ENCODE measurements around the gene OTUB1. TPM values are rescaled to one million over a fixed set of nuclear protein-coding genes. Genes with fewer than 3 reads are reported as not detected.

OTUB1 gene
- total RNA-seq, 4 donors from 2014 or later, result 57.7 to 70.5 (median 65.4) TPM

DNA sequence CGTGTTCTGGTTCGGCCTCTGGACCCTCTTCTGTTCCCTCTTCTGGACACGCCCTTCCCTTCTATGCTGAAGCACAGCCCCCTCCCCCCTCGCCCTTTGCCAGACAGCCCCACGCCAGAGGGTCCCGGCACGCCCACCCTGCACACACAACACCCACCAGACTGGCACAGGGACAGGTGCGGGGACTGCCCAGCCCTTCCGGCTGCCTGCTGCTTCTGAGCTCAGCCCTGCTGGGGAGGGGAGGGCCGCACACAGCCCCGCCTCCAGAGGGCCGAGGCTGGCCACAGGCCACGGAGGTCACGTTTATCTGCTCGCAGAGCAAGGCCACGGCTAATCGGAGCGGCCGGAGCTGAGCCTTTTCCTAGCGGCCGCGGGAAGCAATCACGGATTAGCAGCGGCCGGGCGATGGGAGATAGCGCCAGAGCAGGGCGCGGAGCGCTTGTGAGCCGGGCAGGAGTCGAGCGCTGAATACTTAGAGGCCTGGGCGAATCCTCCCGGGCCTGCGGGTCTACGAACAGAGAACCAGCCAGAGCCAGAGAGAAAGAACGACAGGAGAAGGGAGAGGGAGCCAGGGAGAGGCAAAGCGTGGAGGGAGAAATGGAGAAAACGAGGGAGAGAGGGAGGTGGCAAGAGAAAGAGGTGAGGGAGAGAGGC, 21.5 kb downstream of the OTUB1 start:
- Histone ChIP-seq H3K27ac (replicated peaks in 1 of 4) (peak overlapping the region; percentile 30 to 51 (median 44)), H3K9me3 (no peaks in the 10 kb centered on the region), H3K36me3 (no peaks in the 10 kb centered on the region), H3K4me3 (peak overlapping the region; percentile 48 to 56 (median 52)), H3K4me1 (peaks cover 17 to 24% (median 20%) of the 10 kb centered on the region in 4 donors), H3K27me3 (peaks cover 0 to 9% (median 0%) of the 10 kb centered on the region in 4 donors)
- peak; percentile 93 for DNase-seq (ENCODE audit: extremely low spot score)
- intact Hi-C loops (cut with DNase I), result no loop called here
- TF ChIP-seq POLR2AphosphoS5 (IDR thresholded peaks at IDR 0.05), result peak in 1 of 2 donors; percentile 21
- no peak for TF ChIP-seq EP300 (IDR thresholded peaks at IDR 0.05)
- TF ChIP-seq POLR2A (IDR thresholded peaks at IDR 0.05; ENCODE audit: low read depth), result no peak
- TF ChIP-seq, protein P1, sequence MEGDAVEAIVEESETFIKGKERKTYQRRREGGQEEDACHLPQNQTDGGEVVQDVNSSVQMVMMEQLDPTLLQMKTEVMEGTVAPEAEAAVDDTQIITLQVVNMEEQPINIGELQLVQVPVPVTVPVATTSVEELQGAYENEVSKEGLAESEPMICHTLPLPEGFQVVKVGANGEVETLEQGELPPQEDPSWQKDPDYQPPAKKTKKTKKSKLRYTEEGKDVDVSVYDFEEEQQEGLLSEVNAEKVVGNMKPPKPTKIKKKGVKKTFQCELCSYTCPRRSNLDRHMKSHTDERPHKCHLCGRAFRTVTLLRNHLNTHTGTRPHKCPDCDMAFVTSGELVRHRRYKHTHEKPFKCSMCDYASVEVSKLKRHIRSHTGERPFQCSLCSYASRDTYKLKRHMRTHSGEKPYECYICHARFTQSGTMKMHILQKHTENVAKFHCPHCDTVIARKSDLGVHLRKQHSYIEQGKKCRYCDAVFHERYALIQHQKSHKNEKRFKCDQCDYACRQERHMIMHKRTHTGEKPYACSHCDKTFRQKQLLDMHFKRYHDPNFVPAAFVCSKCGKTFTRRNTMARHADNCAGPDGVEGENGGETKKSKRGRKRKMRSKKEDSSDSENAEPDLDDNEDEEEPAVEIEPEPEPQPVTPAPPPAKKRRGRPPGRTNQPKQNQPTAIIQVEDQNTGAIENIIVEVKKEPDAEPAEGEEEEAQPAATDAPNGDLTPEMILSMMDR (IDR thresholded peaks at IDR 0.05), result peak in 1 of 3 experiments; percentile 38
- 13% methylated on average over 25 of the region's 40 CpGs for WGBS

DNA sequence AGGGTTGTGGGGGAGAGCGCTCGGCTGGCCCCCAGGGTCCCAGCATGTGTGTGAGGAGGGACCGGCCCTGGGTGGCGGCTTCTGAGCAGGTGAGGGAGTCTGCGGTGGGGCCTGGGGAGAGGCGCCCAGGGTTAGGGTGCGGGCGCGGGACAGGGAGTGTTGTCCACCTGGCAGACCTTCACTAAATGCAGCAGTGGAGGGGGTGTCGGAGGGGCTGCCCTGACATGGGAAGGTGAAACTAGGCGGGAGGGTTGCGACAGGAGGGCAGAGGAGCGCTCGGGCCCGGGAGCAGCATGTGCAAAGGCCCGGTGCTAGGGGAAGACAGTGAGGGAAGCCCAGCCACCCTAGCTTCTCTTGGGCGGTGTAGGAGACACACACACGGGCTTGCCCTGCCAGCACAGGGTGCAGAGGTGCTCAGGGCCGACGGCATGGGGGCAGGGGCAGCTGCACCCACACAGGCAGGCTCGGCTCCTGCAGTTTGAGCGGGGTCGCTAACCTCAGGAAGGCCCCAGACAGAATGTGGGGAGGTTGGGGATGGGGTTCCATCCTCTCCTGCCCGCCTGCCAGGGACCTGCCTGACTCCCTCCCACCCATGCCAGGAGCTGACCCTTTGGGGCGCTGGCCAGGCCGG, 22.2 kb downstream of the OTUB1 start:
- no peaks in the 10 kb centered on the region for H3K36me3 ChIP-seq
- H3K4me1 ChIP-seq, result peaks cover 17 to 24% (median 19%) of the 10 kb centered on the region in 4 donors
- peak overlapping the region in 3 of 4 donors; percentile 48 to 56 (median 54) for H3K4me3 ChIP-seq
- H3K27ac ChIP-seq (replicated peaks in 1 of 4), result peak overlapping the region in 3 of 4 donors; percentile 39 to 51 (median 49)
- no peaks in the 10 kb centered on the region for H3K9me3 ChIP-seq
- TF ChIP-seq POLR2A (IDR thresholded peaks at IDR 0.05; ENCODE audit: low read depth) (no peak), EP300 (IDR thresholded peaks at IDR 0.05) (no peak), POLR2AphosphoS5 (IDR thresholded peaks at IDR 0.05) (no peak)
- TF ChIP-seq, protein P1 (IDR thresholded peaks at IDR 0.05), result no peak
- no peak for DNase-seq (ENCODE audit: extremely low spot score)
- intact Hi-C loops (cut with DNase I), result no loop called here
- H3K27me3 ChIP-seq, result peaks cover 0 to 9% (median 0%) of the 10 kb centered on the region in 4 donors
- 93% methylated on average over 19 of the region's 26 CpGs for WGBS

DNA sequence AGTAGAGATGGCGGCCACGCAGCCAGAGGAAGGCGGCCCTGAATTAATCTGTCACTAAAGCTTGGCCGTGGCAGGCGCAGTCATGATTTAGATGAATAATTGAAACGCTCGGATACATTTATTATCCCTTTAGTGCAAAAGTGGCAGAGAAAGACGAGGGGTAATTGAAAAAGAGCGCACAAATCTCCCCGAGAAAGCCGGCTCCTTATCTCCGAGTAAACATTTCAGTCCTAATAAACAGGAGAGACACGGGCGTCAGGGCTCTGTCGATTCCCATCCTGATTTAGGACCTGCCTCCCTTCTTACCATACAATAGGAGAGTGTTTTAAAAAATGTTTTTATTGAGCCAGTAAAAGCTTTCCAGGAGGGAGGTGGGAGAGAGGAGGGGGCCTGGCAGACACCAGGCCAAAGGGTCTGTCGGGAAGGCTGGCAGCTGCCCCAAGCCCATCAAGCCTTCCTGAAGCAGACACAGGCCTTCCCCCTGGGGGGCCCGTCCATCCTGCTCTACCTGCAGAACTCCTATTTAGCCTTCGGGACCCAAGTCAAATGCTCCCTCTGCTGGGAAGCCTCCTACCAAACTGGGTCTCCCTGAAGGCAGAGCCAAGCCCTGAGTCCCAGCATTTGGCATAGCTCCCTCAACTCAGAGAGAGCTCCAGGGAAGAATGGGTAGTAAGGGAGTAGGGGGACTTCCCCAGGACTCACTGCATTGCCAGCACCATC, 22.8 kb downstream of the OTUB1 start:
- Histone ChIP-seq H3K27me3 (peaks cover 0 to 9% (median 0%) of the 10 kb centered on the region in 4 donors), H3K4me3 (no peak overlapping the region), H3K4me1 (peaks cover 17 to 24% (median 19%) of the 10 kb centered on the region in 4 donors), H3K36me3 (no peaks in the 10 kb centered on the region), H3K9me3 (no peaks in the 10 kb centered on the region), H3K27ac (replicated peaks in 1 of 4) (no peak overlapping the region)
- WGBS, result 91% methylated on average over 18 of the region's 18 CpGs
- intact Hi-C loops (cut with DNase I), result no loop called here
- DNase-seq (ENCODE audit: extremely low spot score), result no peak
- TF ChIP-seq POLR2A (IDR thresholded peaks at IDR 0.05; ENCODE audit: low read depth), result no peak
- no peak for TF ChIP-seq POLR2AphosphoS5 (IDR thresholded peaks at IDR 0.05)
- no peak for TF ChIP-seq EP300 (IDR thresholded peaks at IDR 0.05)
- TF ChIP-seq, protein P1 (IDR thresholded peaks at IDR 0.05), result no peak

DNA sequence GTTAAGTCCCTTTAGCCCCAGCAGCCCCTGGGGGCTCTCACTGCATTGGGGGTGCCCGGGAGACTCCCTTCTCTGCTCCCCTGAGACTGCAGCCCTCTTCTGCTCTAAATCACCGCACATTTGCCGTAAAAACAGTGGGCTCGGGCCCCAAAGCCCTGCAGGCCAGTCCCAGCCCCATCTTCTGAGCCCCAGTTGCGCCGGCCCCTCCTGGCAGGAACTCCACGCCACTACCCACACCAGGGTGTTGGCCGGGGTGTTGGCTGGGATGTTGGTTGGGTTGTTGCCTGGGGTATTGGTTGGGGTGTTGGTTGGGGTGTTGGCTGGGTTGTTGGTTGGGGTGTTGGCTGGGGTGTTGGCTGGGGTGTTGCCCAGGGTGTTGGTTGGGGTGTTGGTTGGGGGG, 23.5 kb downstream of the OTUB1 start:
- 96% methylated on average over 8 of the region's 8 CpGs for WGBS
- H3K27ac ChIP-seq (replicated peaks in 1 of 4), result no peak overlapping the region
- no peaks in the 10 kb centered on the region for H3K9me3 ChIP-seq
- H3K27me3 ChIP-seq, result peaks cover 0 to 9% (median 0%) of the 10 kb centered on the region in 4 donors
- H3K36me3 ChIP-seq, result no peaks in the 10 kb centered on the region
- intact Hi-C loops (cut with DNase I), result no loop called here
- TF ChIP-seq POLR2AphosphoS5 (IDR thresholded peaks at IDR 0.05), result no peak
- TF ChIP-seq, protein P1 (IDR thresholded peaks at IDR 0.05), result no peak
- no peak for TF ChIP-seq POLR2A (IDR thresholded peaks at IDR 0.05; ENCODE audit: low read depth)
- no peak for TF ChIP-seq EP300 (IDR thresholded peaks at IDR 0.05)
- DNase-seq (ENCODE audit: extremely low spot score), result no peak
- no peak overlapping the region for H3K4me3 ChIP-seq
- H3K4me1 ChIP-seq, result peaks cover 17 to 24% (median 19%) of the 10 kb centered on the region in 4 donors

All from esophagus muscularis mucosa (tissue), 4 donors.